HG03280 (cell line): ENCODE data around the gene CRACR2A.

Experiments
- ATAC-seq: cut with Tn5 transposase; IDR thresholded peaks from one replicate; pipeline ENCODE4 v1.9.1; 2021; ENCODE audit warnings: mild to moderate bottlenecking, moderate library complexity; ENCODE audit not compliant: unreplicated experiment

Gene CRACR2A

GRCh38 chr12:3574986-3575385 lies 177.9 kb downstream of the CRACR2A start:
- ATAC-seq: no peak

GRCh38 chr12:3572560-3572959 lies 180.3 kb downstream of the CRACR2A start:
- no peak for ATAC-seq

GRCh38 chr12:3571724-3572123 lies 181.2 kb downstream of the CRACR2A start:
- no peak for ATAC-seq

- ATAC-seq: no peak
Measured at GRCh38 chr12:3571323-3571722, 181.6 kb downstream of the CRACR2A start.

- no peak for ATAC-seq
Measured at GRCh38 chr12:3568695-3569094, 184.2 kb downstream of the CRACR2A start.

GRCh38 chr12:3565985-3566384 lies 186.9 kb downstream of the CRACR2A start:
- ATAC-seq: no peak
